ENCODE measurements around the gene SPATS2L. TPM values are rescaled to one million over a fixed set of nuclear protein-coding genes. Genes with fewer than 3 reads are reported as not detected.

Gene SPATS2L
- total RNA-seq, 4 donors from 2014 or later = 33.4 to 236 (median 159) TPM

GRCh38 chr2:200479692-200480265 lies 173.3 kb downstream of the SPATS2L start:
- Histone ChIP-seq H3K4me3 (no peak overlapping the region), H3K36me3 (peaks cover 0 to 14% (median 0%) of the 10 kb centered on the region in 4 donors), H3K27me3 (no peaks in the 10 kb centered on the region), H3K27ac (peak overlapping the region in 3 of 4 donors; percentile 42 to 60 (median 46)), H3K4me1 (peaks cover 0 to 16% (median 0%) of the 10 kb centered on the region in 4 donors), H3K9me3 (no peaks in the 10 kb centered on the region)
- in situ Hi-C loops (cut with MboI; ENCODE audit: low pct_ligation_motif_present in 1 of 4, low pct_unique_long_range_greater_than_20kb in 1 of 4, low sequenced_read_pairs in 3 of 4) = loop anchor here (5.0 to 10.0 kb wide), 5 partner anchors 165 to 505 kb away; partner anchors contain the start of gene SPATS2L (in 1 of the 4)
- WGBS, 2 donors (ENCODE audit: low coverage in 1 of 2) = 53 to 62% methylated on average over 7 to 8 of the region's 8 CpGs
- DNase-seq = no peak
- intact Hi-C loops (cut with DNase I; ENCODE audit: low total_unique reads) = loop anchor here (5.0 to 10.0 kb wide), 2 partner anchors 175 to 497 kb away; partner anchors contain the start of gene SPATS2L
- peak in 1 of 3 donors; percentile 32 for TF ChIP-seq POLR2AphosphoS5 (IDR thresholded peaks at IDR 0.05)
- no peak for TF ChIP-seq POLR2A (IDR thresholded peaks at IDR 0.05)
- TF ChIP-seq, protein P1, sequence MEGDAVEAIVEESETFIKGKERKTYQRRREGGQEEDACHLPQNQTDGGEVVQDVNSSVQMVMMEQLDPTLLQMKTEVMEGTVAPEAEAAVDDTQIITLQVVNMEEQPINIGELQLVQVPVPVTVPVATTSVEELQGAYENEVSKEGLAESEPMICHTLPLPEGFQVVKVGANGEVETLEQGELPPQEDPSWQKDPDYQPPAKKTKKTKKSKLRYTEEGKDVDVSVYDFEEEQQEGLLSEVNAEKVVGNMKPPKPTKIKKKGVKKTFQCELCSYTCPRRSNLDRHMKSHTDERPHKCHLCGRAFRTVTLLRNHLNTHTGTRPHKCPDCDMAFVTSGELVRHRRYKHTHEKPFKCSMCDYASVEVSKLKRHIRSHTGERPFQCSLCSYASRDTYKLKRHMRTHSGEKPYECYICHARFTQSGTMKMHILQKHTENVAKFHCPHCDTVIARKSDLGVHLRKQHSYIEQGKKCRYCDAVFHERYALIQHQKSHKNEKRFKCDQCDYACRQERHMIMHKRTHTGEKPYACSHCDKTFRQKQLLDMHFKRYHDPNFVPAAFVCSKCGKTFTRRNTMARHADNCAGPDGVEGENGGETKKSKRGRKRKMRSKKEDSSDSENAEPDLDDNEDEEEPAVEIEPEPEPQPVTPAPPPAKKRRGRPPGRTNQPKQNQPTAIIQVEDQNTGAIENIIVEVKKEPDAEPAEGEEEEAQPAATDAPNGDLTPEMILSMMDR (IDR thresholded peaks at IDR 0.05) = no peak
- no peak for TF ChIP-seq EP300 (IDR thresholded peaks at IDR 0.05; ENCODE audit: low read depth)

DNA sequence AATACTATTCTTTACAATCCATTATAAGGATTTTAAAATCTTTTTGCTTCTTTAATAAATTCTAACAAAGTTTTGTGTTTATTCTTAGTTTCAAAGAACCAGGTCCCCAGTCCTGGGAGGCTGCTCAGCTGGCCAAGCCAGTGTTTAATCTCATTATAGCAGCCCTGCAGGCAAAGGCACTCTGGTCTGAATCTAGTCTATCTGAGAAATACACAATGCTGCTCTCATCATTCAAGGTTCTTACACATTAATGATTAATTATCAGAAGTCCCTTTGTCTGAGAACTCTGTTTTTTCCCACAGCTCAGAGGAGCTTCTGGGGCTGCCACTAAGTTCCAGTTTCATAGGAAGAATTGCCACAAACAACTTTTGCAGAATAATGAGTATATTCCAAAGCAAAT lies 175.7 kb downstream of the SPATS2L start:
- Histone ChIP-seq H3K27me3 (no peaks in the 10 kb centered on the region), H3K4me3 (no peak overlapping the region), H3K27ac (no peak overlapping the region), H3K4me1 (peaks cover 0 to 13% (median 0%) of the 10 kb centered on the region in 4 donors), H3K36me3 (peaks cover 0 to 6% (median 0%) of the 10 kb centered on the region in 4 donors), H3K9me3 (no peaks in the 10 kb centered on the region)
- intact Hi-C loops (cut with DNase I; ENCODE audit: low total_unique reads) = no loop called here
- DNase-seq = no peak
- no peak for TF ChIP-seq EP300 (IDR thresholded peaks at IDR 0.05; ENCODE audit: low read depth)
- in situ Hi-C loops (cut with MboI; ENCODE audit: low pct_ligation_motif_present in 1 of 4, low pct_unique_long_range_greater_than_20kb in 1 of 4, low sequenced_read_pairs in 3 of 4) = loop anchor here in 3 of 4 donors (5.0 to 10.0 kb wide), 3 partner anchors 500 to 507 kb away; no protein-coding TSS in a partner anchor

GRCh38 chr2:200483729-200484198 lies 177.3 kb downstream of the SPATS2L start:
- peak; percentile 77 for DNase-seq
- Histone ChIP-seq H3K4me1 (peaks cover 0 to 13% (median 0%) of the 10 kb centered on the region in 4 donors), H3K4me3 (no peak overlapping the region), H3K36me3 (peaks cover 0 to 3% (median 0%) of the 10 kb centered on the region in 4 donors), H3K27ac (no peak overlapping the region), H3K27me3 (no peaks in the 10 kb centered on the region), H3K9me3 (no peaks in the 10 kb centered on the region)
- WGBS, 2 donors (ENCODE audit: low coverage in 1 of 2) = 34 to 44% methylated on average over 3 to 4 of the region's 4 CpGs
- TF ChIP-seq, protein P1 (IDR thresholded peaks at IDR 0.05) = peak; percentile 41 to 64 (median 55)
- TF ChIP-seq POLR2A (IDR thresholded peaks at IDR 0.05) = no peak
- no peak for TF ChIP-seq EP300 (IDR thresholded peaks at IDR 0.05; ENCODE audit: low read depth)
- in situ Hi-C loops (cut with MboI; ENCODE audit: low pct_ligation_motif_present in 1 of 4, low pct_unique_long_range_greater_than_20kb in 1 of 4, low sequenced_read_pairs in 3 of 4) = loop anchor here in 3 of 4 donors (5.0 to 10.0 kb wide), 3 partner anchors 501 to 509 kb away; no protein-coding TSS in a partner anchor
- intact Hi-C loops (cut with DNase I; ENCODE audit: low total_unique reads) = no loop called here

DNA sequence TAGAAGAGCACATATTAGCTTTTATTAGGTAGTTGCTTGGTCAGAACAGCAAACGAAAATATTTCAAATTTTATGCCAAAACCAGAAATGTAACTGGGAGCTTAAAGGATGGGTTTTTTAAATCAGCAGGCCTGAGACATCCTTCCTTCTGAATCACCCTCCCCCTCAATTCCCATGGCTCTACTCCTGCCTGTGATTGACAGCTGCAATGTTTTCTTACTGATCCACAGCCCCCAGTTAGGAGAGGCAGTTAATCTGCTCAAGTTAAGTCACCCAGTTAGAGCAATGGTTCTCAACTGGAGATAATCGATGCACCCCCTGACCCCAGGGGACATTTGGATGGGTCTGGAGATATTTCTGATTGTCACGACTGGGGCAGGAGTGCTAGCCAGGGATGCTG lies 178.4 kb downstream of the SPATS2L start:
- TF ChIP-seq, protein P1 (IDR thresholded peaks at IDR 0.05) = no peak
- TF ChIP-seq POLR2A (IDR thresholded peaks at IDR 0.05) (no peak), POLR2AphosphoS5 (IDR thresholded peaks at IDR 0.05) (no peak), EP300 (IDR thresholded peaks at IDR 0.05; ENCODE audit: low read depth) (no peak)
- no peak for DNase-seq
- intact Hi-C loops (cut with DNase I; ENCODE audit: low total_unique reads) = no loop called here
- 83% methylated on average over 1 to 3 of the region's 3 CpGs for WGBS, 2 donors (ENCODE audit: low coverage in 1 of 2)
- Histone ChIP-seq H3K36me3 (peaks cover 0 to 10% (median 2%) of the 10 kb centered on the region in 4 donors), H3K4me1 (peaks cover 0 to 13% (median 0%) of the 10 kb centered on the region in 4 donors), H3K27ac (no peak overlapping the region), H3K4me3 (no peak overlapping the region), H3K27me3 (no peaks in the 10 kb centered on the region), H3K9me3 (no peaks in the 10 kb centered on the region)
- in situ Hi-C loops (cut with MboI; ENCODE audit: low pct_ligation_motif_present in 1 of 4, low pct_unique_long_range_greater_than_20kb in 1 of 4, low sequenced_read_pairs in 3 of 4) = loop anchor here in 3 of 4 donors (5.0 to 10.0 kb wide), 3 partner anchors 503 to 510 kb away; no protein-coding TSS in a partner anchor
